GM18517 (cell line): Measurements from ENCODE around the gene HSPB9.
"Not testable (repeated sequence)": the region's sequence is repeated elsewhere in the genome, so short reads cannot be mapped to it uniquely, and the experiment has no call there.

Source experiments
- ATAC-seq: cut with Tn5 transposase; IDR thresholded peaks from one replicate; pipeline ENCODE4 v1.9.1; 2021; ENCODE audit warnings: mild to moderate bottlenecking, moderate library complexity; ENCODE audit not compliant: unreplicated experiment

HSPB9 gene

GRCh38 chr17:42141382-42141781, 18.8 kb downstream of the HSPB9 start:
- ATAC-seq = no peak

DNA sequence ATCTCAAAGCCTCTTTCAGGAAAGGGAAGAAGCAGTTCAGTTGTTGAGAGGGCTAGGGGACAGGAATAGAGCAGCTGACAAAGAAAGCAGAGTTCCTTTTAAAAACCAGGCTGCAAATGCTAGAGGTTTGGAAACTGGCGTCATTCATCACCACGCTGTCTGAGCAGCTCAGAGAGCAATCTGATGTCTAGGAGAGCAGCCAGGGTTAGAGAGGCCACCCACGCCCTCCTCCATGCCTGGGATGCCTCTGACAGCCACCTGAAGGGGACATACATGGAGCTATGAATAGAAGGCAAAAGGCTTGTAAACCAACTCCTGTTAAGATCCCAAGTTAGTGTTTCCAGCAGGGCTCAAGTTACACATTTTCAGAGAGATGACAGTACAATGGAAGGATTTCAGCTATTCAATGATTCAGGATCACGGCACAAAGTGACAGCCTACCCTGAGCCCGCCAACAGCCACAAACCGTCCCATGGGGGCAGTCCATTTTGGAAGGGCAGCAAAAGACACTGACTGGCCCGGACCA, 19.8 kb downstream of the HSPB9 start:
- no peak for ATAC-seq

GRCh38 chr17:42143138-42143537, 20.5 kb downstream of the HSPB9 start:
- ATAC-seq = not testable (repeated sequence)

- ATAC-seq = no peak
Measured at GRCh38 chr17:42146911-42147607, 24.5 kb downstream of the HSPB9 start.

- ATAC-seq = no peak
Measured at GRCh38 chr17:42153919-42154742, 31.5 kb downstream of the HSPB9 start.

- no peak for ATAC-seq
Measured at GRCh38 chr17:42155614-42156045, 33.0 kb downstream of the HSPB9 start.

DNA sequence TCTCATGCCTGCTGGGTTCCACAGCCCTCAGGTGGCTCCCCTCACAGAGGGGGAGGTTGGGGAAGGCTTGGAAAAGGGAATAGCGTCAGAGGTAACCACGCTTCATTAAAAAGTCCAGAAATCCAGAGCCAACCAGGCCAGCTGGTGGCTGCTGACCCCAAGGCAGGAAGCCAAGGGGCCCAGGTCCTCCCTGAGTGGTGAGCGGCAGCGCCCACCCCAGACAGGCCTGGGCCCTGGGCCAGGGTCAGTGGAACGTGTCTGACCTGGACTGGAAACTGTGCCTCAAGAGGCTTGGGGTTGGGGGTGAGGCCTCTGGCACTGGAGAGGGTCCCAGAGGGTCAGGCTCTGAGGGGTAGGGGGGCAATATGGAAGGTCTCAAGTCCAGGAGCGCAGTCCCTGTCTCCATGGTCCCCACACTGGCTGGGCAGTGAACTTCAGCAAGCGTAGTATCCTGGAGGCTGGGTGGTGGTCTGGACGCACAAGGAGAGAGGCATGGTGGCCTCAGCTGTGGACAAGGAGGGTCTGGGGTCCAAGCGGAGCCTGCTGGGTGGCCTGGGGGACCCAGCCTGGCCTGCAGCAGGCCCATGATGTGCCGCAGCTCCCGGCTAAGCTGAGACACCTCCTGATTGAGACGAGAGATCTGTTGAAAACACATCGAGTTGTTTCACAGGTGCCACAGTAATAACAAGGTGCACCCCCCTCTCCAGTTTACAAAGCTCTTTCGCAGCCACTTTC, 37.4 kb downstream of the HSPB9 start:
- no peak for ATAC-seq

- no peak for ATAC-seq
Measured at GRCh38 chr17:42160531-42160910, 37.9 kb downstream of the HSPB9 start.

GRCh38 chr17:42163113-42163512, 40.5 kb downstream of the HSPB9 start:
- no peak for ATAC-seq

DNA sequence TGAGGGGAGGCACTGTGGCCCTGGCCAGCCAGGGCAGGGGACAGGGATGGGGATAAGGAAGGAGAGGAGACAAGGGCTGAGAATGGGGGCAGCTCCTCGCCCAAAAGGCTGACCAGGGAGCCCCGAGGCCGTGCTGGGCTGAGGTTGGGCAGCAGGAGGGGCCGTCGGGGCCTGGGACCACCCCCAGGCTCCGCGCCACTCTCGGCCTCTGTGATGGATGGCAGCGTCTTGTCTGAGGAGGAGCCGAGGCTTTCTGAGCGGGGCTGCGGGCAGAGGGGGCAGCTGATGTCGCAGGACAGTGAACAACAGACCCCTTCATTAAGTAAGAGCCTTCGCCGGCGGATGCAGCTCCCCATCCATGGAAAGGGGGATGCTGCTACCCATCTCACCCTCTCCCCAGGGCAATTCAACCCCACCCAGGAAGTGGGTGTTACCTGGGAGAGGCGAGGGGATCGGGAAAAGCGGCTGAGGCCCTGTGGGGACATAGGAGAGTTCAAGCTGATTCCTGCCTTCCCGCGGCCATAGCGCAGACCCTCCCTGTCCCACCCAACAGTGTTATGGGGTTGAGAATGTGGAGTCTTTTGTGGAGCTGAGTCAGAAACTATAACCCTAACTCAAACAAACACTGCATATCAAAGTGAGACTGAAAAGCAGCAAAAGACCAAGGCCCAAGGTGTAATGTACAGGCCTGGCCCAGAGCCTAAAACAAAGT, 41.2 kb downstream of the HSPB9 start:
- no peak for ATAC-seq

GRCh38 chr17:42165751-42166150, 43.1 kb downstream of the HSPB9 start:
- ATAC-seq = no peak

DNA sequence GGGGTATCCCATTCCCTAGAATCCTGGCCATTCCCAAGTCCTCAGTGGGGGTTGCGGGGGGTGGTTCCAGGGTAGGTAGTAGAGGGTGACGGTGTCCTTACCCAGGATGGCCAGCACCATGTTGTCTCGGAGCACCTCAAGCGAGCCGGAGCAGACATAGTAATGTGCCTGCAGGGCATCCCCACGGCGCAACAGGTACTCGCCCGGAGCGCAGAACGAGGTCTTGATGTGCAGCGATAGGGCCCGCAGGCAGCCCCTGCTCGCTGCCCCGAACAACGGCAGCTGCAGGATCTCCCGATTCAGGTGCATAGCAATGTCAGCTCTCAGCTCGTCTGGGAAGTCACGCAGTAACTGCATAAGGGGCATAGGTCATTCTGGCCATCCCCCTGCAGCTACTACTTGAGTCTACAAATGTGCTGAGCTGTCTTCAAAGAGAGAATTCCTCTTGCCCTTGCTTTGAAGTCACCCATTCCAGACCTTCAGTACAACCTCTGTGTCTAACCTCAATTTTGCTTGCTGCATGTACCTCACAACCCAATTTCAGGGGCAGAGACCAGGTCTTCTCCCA, 43.7 kb downstream of the HSPB9 start:
- ATAC-seq = no peak

- no peak for ATAC-seq
Measured at GRCh38 chr17:42167807-42168206, 45.2 kb downstream of the HSPB9 start.

GRCh38 chr17:42169351-42169750, 46.7 kb downstream of the HSPB9 start:
- ATAC-seq = no peak

GRCh38 chr17:42171831-42172230, 49.2 kb downstream of the HSPB9 start:
- no peak for ATAC-seq
